Sigmoid colon (tissue), 4 donors: ENCODE results near the gene MIDN.

Source experiments
- EP300 ChIP-seq, 4 donors: sonication (generic); formaldehyde crosslinking; IDR thresholded peaks; one replicate each; pipeline ENCODE4 v1.6.1; 2017; ENCODE audit warnings: antibody characterized with exemption in 4 of 4
- POLR2A ChIP-seq, 2 donors: fragments of 450-650 bp; IDR thresholded peaks; one replicate each; pipeline ENCODE4 v1.6.1; 2016; ENCODE audit warnings: antibody characterized with exemption in 2 of 2, mild to moderate bottlenecking in 2 of 2, moderate library complexity in 2 of 2
- POLR2AphosphoS5 ChIP-seq, 4 donors: sonication (generic); formaldehyde crosslinking; IDR thresholded peaks; one replicate each; pipeline ENCODE4 v1.6.1; 2017; ENCODE audit warnings: antibody characterized with exemption in 4 of 4
- TF ChIP-seq, protein P1 (sequence below), 4 experiments: fragments of 450-650 bp in 3 of 4; fragments of 200-600 bp in 1 of 4; IDR thresholded peaks; one replicate each; pipeline ENCODE4 v1.5.1; 2016 to 2019; ENCODE audit warnings: antibody characterized with exemption in 4 of 4, mild to moderate bottlenecking in 3 of 4, moderate library complexity in 2 of 4

DNA sequence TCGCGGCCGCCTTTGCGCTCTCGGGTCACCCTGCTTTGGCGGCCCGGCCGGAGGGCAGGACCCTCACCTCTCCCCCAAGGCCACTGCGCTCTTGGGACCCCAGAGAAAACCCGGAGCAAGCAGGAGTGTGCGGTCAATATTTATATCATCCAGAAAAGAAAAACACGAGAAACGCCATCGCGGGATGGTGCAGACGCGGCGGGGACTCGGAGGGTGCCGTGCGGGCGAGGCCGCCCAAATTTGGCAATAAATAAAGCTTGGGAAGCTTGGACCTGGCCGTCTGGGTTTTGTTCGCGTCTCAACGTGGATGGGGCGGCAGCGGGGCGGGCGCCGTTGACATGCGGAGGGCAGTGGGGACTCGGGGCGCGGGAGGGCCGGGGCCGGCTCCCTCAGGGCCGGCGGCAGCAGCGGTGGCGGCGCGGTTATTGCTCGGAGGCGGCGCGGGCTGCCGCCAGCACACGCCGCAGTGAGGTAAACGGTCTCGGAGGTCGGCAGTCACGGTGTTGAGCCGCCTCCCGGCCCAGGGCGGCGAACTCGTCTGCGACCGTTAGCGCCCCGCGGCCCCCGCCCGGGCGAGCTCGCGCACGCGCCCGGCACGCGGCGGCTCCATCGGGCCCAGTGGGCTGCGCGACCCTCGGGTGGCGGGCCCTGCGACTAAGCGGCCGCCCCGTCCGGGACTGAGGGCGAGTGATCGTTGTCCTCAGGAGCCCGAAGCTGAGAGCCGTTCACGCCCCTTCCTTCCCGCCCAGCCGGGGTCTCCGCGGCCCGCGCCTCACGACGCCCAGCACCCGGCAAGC, 20.0 kb upstream of the MIDN start:
- TF ChIP-seq, protein P1, sequence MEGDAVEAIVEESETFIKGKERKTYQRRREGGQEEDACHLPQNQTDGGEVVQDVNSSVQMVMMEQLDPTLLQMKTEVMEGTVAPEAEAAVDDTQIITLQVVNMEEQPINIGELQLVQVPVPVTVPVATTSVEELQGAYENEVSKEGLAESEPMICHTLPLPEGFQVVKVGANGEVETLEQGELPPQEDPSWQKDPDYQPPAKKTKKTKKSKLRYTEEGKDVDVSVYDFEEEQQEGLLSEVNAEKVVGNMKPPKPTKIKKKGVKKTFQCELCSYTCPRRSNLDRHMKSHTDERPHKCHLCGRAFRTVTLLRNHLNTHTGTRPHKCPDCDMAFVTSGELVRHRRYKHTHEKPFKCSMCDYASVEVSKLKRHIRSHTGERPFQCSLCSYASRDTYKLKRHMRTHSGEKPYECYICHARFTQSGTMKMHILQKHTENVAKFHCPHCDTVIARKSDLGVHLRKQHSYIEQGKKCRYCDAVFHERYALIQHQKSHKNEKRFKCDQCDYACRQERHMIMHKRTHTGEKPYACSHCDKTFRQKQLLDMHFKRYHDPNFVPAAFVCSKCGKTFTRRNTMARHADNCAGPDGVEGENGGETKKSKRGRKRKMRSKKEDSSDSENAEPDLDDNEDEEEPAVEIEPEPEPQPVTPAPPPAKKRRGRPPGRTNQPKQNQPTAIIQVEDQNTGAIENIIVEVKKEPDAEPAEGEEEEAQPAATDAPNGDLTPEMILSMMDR (IDR thresholded peaks at IDR 0.05): no peak
- TF ChIP-seq POLR2A (IDR thresholded peaks at IDR 0.05) (no peak), EP300 (IDR thresholded peaks at IDR 0.05) (no peak), POLR2AphosphoS5 (IDR thresholded peaks at IDR 0.05) (no peak)
